SKM-1 treated with dmso at 0.1 percent for 144 hours (cell line): ENCODE results near the gene PHYHD1.

Experiments
- DNase-seq: peaks from one replicate; lab custom pipeline; 2025; ENCODE audit not compliant: unreplicated experiment; lab: John Stamatoyannopoulos, UW

Gene PHYHD1

GRCh38 chr9:128969491-128969890 lies 48.7 kb downstream of the PHYHD1 start:
- DNase-seq, result no peak

- no peak for DNase-seq
Observed at GRCh38 chr9:128972956-128973355, 52.2 kb downstream of the PHYHD1 start.

GRCh38 chr9:128979111-128979510 lies 58.3 kb downstream of the PHYHD1 start:
- no peak for DNase-seq

- DNase-seq, result no peak
Observed at GRCh38 chr9:128983536-128983935, 62.8 kb downstream of the PHYHD1 start.

- DNase-seq, result no peak
Observed at GRCh38 chr9:128986671-128987070, 65.9 kb downstream of the PHYHD1 start.

- DNase-seq, result no peak
Observed at GRCh38 chr9:128987805-128988204, 67.0 kb downstream of the PHYHD1 start.
